Stimulated activated CD8-positive, alpha-beta memory T cell treated with anti-CD3 and anti-CD28 coated beads, Interleukin-12 subunit alpha, Interleukin-12 subunit beta, amount 100 ng/mL, for 24 hours (primary cell): Measurements from ENCODE around the gene FBXL7.

Source experiments
- DNase-seq: peaks from one replicate; pipeline ENCODE4 v3.0.0-alpha.2; 2020; ENCODE audit errors: extremely low read depth

The FBXL7 gene

GRCh38 chr5:15669826-15670225 lies 169.8 kb downstream of the FBXL7 start:
- DNase-seq, result no peak

- DNase-seq, result no peak
Observed at GRCh38 chr5:15674716-15675115, 174.7 kb downstream of the FBXL7 start.

- no peak for DNase-seq
Observed at GRCh38 chr5:15676591-15676990, 176.6 kb downstream of the FBXL7 start.

GRCh38 chr5:15679161-15679560 lies 179.2 kb downstream of the FBXL7 start:
- no peak for DNase-seq

GRCh38 chr5:15680455-15680854 lies 180.5 kb downstream of the FBXL7 start:
- DNase-seq, result no peak

GRCh38 chr5:15682122-15682521 lies 182.1 kb downstream of the FBXL7 start:
- DNase-seq, result no peak

GRCh38 chr5:15682566-15682965 lies 182.6 kb downstream of the FBXL7 start:
- no peak for DNase-seq

- DNase-seq, result no peak
Observed at GRCh38 chr5:15683332-15683731, 183.4 kb downstream of the FBXL7 start.

GRCh38 chr5:15687401-15687800 lies 187.4 kb downstream of the FBXL7 start:
- DNase-seq, result no peak

- DNase-seq, result no peak
Observed at GRCh38 chr5:15689836-15690235, 189.9 kb downstream of the FBXL7 start.

GRCh38 chr5:15690611-15691010 lies 190.6 kb downstream of the FBXL7 start:
- no peak for DNase-seq

GRCh38 chr5:15691521-15691920 lies 191.5 kb downstream of the FBXL7 start:
- DNase-seq, result no peak

- no peak for DNase-seq
Observed at GRCh38 chr5:15692706-15693381, 192.9 kb downstream of the FBXL7 start.

GRCh38 chr5:15693382-15693728 lies 193.4 kb downstream of the FBXL7 start:
- no peak for DNase-seq

- DNase-seq, result no peak
Observed at GRCh38 chr5:15693933-15694332, 194.0 kb downstream of the FBXL7 start.

- DNase-seq, result no peak
Observed at GRCh38 chr5:15694696-15695214, 194.8 kb downstream of the FBXL7 start.

- DNase-seq, result no peak
Observed at GRCh38 chr5:15695215-15695731, 195.3 kb downstream of the FBXL7 start.

GRCh38 chr5:15700373-15700772 lies 200.4 kb downstream of the FBXL7 start:
- no peak for DNase-seq

GRCh38 chr5:15702102-15702501 lies 202.1 kb downstream of the FBXL7 start:
- no peak for DNase-seq

GRCh38 chr5:15703901-15704300 lies 203.9 kb downstream of the FBXL7 start:
- DNase-seq, result no peak

GRCh38 chr5:15704397-15704947 lies 204.5 kb downstream of the FBXL7 start:
- DNase-seq, result no peak

GRCh38 chr5:15707631-15708030 lies 207.7 kb downstream of the FBXL7 start:
- no peak for DNase-seq

- no peak for DNase-seq
Observed at GRCh38 chr5:15711892-15712291, 211.9 kb downstream of the FBXL7 start.

- no peak for DNase-seq
Observed at GRCh38 chr5:15715535-15715934, 215.6 kb downstream of the FBXL7 start.
